Neural crest cell (in vitro differentiated cells): ENCODE measurements around the gene EIF3K. TPM values are rescaled to one million over a fixed set of nuclear protein-coding genes. Genes with fewer than 3 reads are reported as not detected.

Experiments
- DNase-seq: peaks from one replicate; pipeline ENCODE4 v3.0.0; 2021; ENCODE audit warnings: low read depth, mixed read lengths, low spot score
- H3K27ac Mint-ChIP-seq: one replicate; pipeline ENCODE4 v1.8.0; 2021; ENCODE audit warnings: mild to moderate bottlenecking, mixed read lengths; ENCODE audit not compliant: unreplicated experiment
- H3K27me3 Mint-ChIP-seq: 2 replicates; pipeline ENCODE4 v1.8.0; 2021; ENCODE audit warnings: low read depth, mild to moderate bottlenecking, mixed read lengths
- H3K36me3 Mint-ChIP-seq: 2 replicates; pipeline ENCODE4 v1.8.0; 2021; ENCODE audit warnings: low read depth, mild to moderate bottlenecking, mixed read lengths
- H3K4me1 Mint-ChIP-seq: 2 replicates; pipeline ENCODE4 v1.8.0; 2021; ENCODE audit warnings: mixed read lengths
- H3K4me3 Mint-ChIP-seq: one replicate; pipeline ENCODE4 v1.8.0; 2021; ENCODE audit warnings: mild to moderate bottlenecking, mixed read lengths
- H3K9me3 Mint-ChIP-seq: 2 replicates; pipeline ENCODE4 v1.8.0; 2021; ENCODE audit warnings: mixed read lengths
- total RNA-seq: library from RNA; stranded (reverse); gene quantifications from 2 replicates; pipeline ENCODE4 v1.2.1, GENCODE V29; 2021
- TF ChIP-seq, protein P1 (sequence below): fragments of 200-600 bp; sonication (generic); conservative IDR thresholded peaks from 2 replicates; pipeline ENCODE4 v1.5.0; 2021; ENCODE audit warnings: antibody characterized with exemption, mild to moderate bottlenecking

EIF3K gene
- total RNA-seq, 1 donor from 2014 or later: 255 TPM

DNA sequence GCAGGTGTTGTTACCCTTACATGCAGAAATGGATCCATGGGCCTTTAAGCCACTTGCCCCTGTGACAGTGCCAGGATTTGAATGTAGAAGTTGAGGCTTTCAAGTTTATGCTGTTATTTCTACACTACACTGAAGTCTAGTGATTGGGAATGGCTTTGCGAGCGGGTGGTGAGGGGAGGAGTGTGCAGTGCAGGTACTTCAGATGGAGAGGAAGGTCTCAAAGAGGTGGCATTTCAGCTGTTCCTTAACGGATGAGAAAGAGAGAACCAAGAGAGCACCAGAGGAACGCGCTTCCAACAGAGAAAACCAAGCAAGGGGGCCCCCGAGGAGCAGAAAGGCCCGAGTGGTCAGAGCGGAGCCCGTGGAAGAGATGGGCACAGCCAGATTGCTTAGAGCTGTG is 41.7 kb downstream of the EIF3K start:
- TF ChIP-seq, protein P1, sequence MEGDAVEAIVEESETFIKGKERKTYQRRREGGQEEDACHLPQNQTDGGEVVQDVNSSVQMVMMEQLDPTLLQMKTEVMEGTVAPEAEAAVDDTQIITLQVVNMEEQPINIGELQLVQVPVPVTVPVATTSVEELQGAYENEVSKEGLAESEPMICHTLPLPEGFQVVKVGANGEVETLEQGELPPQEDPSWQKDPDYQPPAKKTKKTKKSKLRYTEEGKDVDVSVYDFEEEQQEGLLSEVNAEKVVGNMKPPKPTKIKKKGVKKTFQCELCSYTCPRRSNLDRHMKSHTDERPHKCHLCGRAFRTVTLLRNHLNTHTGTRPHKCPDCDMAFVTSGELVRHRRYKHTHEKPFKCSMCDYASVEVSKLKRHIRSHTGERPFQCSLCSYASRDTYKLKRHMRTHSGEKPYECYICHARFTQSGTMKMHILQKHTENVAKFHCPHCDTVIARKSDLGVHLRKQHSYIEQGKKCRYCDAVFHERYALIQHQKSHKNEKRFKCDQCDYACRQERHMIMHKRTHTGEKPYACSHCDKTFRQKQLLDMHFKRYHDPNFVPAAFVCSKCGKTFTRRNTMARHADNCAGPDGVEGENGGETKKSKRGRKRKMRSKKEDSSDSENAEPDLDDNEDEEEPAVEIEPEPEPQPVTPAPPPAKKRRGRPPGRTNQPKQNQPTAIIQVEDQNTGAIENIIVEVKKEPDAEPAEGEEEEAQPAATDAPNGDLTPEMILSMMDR: no peak
- Mint-ChIP-seq H3K4me3 (no peak overlapping the region), H3K27me3 (no peaks in the 10 kb centered on the region)

GRCh38 chr19:38661136-38661535 is 42.1 kb downstream of the EIF3K start:
- Mint-ChIP-seq H3K9me3 (no peaks in the 10 kb centered on the region), H3K27ac (no peak overlapping the region), H3K36me3 (peaks cover 3% of the 10 kb centered on the region), H3K4me1 (peaks cover 72% of the 10 kb centered on the region), H3K27me3 (no peaks in the 10 kb centered on the region), H3K4me3 (no peak overlapping the region)
- no peak for DNase-seq
- TF ChIP-seq, protein P1: no peak

More for the DNA sequence above, 41.7 kb downstream of the EIF3K start:
- Mint-ChIP-seq H3K4me1 (peaks cover 72% of the 10 kb centered on the region), H3K9me3 (no peaks in the 10 kb centered on the region), H3K36me3 (peaks cover 4% of the 10 kb centered on the region), H3K27ac (no peak overlapping the region)
- no peak for DNase-seq

DNA sequence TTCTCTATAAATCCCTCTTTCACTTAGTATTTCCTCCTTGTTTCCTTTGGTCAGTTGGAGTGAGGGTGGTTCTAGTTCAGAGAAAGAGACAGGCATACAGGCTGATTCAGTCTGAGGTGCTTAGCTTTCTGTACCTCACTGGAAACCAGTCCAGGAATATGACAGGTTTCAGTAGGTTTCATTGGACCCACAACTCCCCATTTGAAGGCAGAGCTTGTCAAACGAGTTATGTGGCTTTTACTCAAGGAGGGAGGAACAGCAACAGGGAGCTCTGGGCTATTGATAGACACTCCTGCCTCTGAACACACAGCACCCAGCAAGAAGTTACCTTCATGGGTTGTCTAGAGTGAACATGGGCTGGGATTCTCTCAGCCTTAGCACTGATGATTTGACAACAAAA is 43.0 kb downstream of the EIF3K start:
- no peaks in the 10 kb centered on the region for H3K36me3 Mint-ChIP-seq
- no peak for DNase-seq
- peaks cover 74% of the 10 kb centered on the region for H3K4me1 Mint-ChIP-seq
- no peaks in the 10 kb centered on the region for H3K9me3 Mint-ChIP-seq
- H3K27me3 Mint-ChIP-seq: no peaks in the 10 kb centered on the region
- TF ChIP-seq, protein P1: no peak
- H3K27ac Mint-ChIP-seq: peak overlapping the region; percentile 52
- no peak overlapping the region for H3K4me3 Mint-ChIP-seq

DNA sequence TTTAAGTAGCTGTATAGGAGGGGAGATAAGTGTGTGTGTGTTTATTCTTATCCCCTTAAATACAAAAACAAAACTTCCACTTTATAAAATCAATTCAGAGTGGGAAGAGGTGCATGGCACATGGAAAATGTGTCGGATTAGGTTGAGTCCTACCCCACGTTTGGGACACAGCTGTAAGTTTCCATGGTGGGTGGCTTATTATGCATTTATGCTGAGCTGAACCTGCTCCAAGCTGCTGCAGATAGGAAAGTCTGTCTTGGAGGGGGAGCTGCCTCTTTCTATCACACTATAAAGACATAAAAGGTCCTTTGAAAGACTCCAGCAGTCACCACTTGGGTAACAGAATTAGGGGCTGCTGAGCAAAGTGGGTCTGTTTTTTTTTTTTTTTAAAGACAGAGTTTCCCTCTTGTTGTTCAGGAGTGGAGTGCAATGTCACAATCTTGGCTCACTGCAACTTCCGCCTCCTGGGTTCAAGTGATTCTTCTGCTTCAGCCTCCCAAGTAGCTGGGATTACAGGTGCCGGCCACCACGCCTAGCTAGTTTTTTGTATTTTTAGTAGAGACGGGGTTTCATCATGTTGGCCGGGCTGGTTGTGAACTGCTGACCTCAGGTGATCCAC is 43.7 kb downstream of the EIF3K start:
- no peak for DNase-seq
- H3K27ac Mint-ChIP-seq: peak overlapping the region; percentile 52
- no peaks in the 10 kb centered on the region for H3K36me3 Mint-ChIP-seq
- no peaks in the 10 kb centered on the region for H3K27me3 Mint-ChIP-seq
- H3K4me1 Mint-ChIP-seq: peaks cover 74% of the 10 kb centered on the region
- TF ChIP-seq, protein P1: no peak
- H3K9me3 Mint-ChIP-seq: no peaks in the 10 kb centered on the region
- no peak overlapping the region for H3K4me3 Mint-ChIP-seq

- TF ChIP-seq, protein P1: no peak
- Mint-ChIP-seq H3K27me3 (no peaks in the 10 kb centered on the region), H3K4me1 (peaks cover 74% of the 10 kb centered on the region), H3K4me3 (no peak overlapping the region), H3K27ac (no peak overlapping the region), H3K9me3 (no peaks in the 10 kb centered on the region), H3K36me3 (no peaks in the 10 kb centered on the region)
- no peak for DNase-seq
Observed at GRCh38 chr19:38663156-38663651, 44.2 kb downstream of the EIF3K start.
